Kidney epithelial cell (primary cell): ENCODE measurements around the gene KANK3. TPM values are rescaled to one million over a fixed set of nuclear protein-coding genes. Genes with fewer than 3 reads are reported as not detected.
A peak's percentile ranks its signal among the peaks of the same experiment; 100 is the strongest.

ENCODE experiments used
- DNase-seq: peaks from one replicate; pipeline ENCODE4 v3.0.0-alpha.2; 2010; ENCODE audit warnings: low read depth
- H3K27me3 ChIP-seq: 2 replicates; pipeline ENCODE4 v1.6.0; 2011; ENCODE audit warnings: low read length; ENCODE audit not compliant: control insufficient read depth, insufficient read depth
- H3K36me3 ChIP-seq: 2 replicates; pipeline ENCODE4 v1.5.1; 2011; ENCODE audit warnings: low read length; ENCODE audit not compliant: control insufficient read depth, insufficient read depth
- H3K4me3 ChIP-seq: 2 replicates; pipeline ENCODE4 v1.5.1; 2011; ENCODE audit warnings: low read depth, mild to moderate bottlenecking, control low read depth, low read length
- CTCF ChIP-seq: IDR thresholded peaks from 2 replicates; pipeline ENCODE4 v1.5.1; 2011; ENCODE audit warnings: mild to moderate bottlenecking, moderate library complexity, low read length, control low read depth, inconsistent platforms; ENCODE audit not compliant: insufficient read depth, poor library complexity, severe bottlenecking
- total RNA-seq: library from RNA; depleted of rRNA; stranded (reverse); fragments of >200 nt; gene quantifications from 2 replicates; pipeline ENCODE4 v1.2.3, GENCODE V29; 2015

KANK3 gene
- total RNA-seq, 1 donor from 2014 or later = 8.1 TPM

GRCh38 chr19:8367327-8368001, 24.4 kb upstream of the KANK3 start:
- Histone ChIP-seq H3K27me3 (no peaks in the 10 kb centered on the region), H3K36me3 (no peaks in the 10 kb centered on the region), H3K4me3 (no peak overlapping the region)
- peak; percentile 91 for DNase-seq
- TF ChIP-seq CTCF = no peak

- Histone ChIP-seq H3K27me3 (no peaks in the 10 kb centered on the region), H3K4me3 (no peak overlapping the region), H3K36me3 (no peaks in the 10 kb centered on the region)
- no peak for TF ChIP-seq CTCF
- DNase-seq = no peak
These were observed 23.9 kb upstream of the KANK3 start for GRCh38 chr19:8366961-8367326.

GRCh38 chr19:8366121-8366581, 23.1 kb upstream of the KANK3 start:
- Histone ChIP-seq H3K36me3 (no peaks in the 10 kb centered on the region), H3K27me3 (no peaks in the 10 kb centered on the region), H3K4me3 (no peak overlapping the region)
- DNase-seq = no peak
- no peak for TF ChIP-seq CTCF

- TF ChIP-seq CTCF = peak; percentile 33
- no peak for DNase-seq
- Histone ChIP-seq H3K4me3 (peak within 1 kb of the TSS; percentile 45), H3K36me3 (no peaks in the 10 kb centered on the region), H3K27me3 (no peaks in the 10 kb centered on the region)
These were observed 21.0 kb upstream of the KANK3 start, which contains the start of gene ANGPTL4 for GRCh38 chr19:8363803-8364771. Gene ANGPTL4, plus strand, starts transcription at chr19:8364155. Its CDS starts 167 bp downstream, at chr19:8364322.

- no peak overlapping the region for H3K4me3 ChIP-seq
- DNase-seq = peak; percentile 95
These were observed 19.1 kb upstream of the KANK3 start for GRCh38 chr19:8361921-8362793.

More at GRCh38 chr19:8361921-8362793, 19.1 kb upstream of the KANK3 start:
- H3K27me3 ChIP-seq = no peaks in the 10 kb centered on the region
- H3K36me3 ChIP-seq = no peaks in the 10 kb centered on the region
- no peak for TF ChIP-seq CTCF
